Panc1 (cell line): ENCODE data around the gene QSOX1. TPM values are rescaled to one million over a fixed set of nuclear protein-coding genes. Genes with fewer than 3 reads are reported as not detected.
"Not testable (repeated sequence)": the region's sequence is repeated elsewhere in the genome, so short reads cannot be mapped to it uniquely, and the experiment has no call there.

Experiments
- ATAC-seq: fragments of 200-7000 bp; cut with Tn5 transposase; 2 replicates; pipeline ENCODE4 v1.9.1; 2020; ENCODE audit warnings: mild to moderate bottlenecking, moderate library complexity
- BruUV-seq: library from RNA; stranded (reverse); fragments of 400-500 nt; replicated peaks from 2 replicates; lab custom pipeline; 2021; lab: Mats Ljungman, UMichigan
- CTCF ChIA-PET: fragments of 300-600 bp; sonication (Branson Sonifier 250); formaldehyde crosslinking; loops from one replicate; lab custom pipeline; 2022; ENCODE audit warnings: antibody characterized with exemption; lab: Charles Lee
- POLR2A ChIA-PET: fragments of 300-600 bp; sonication (Branson Sonifier 250); formaldehyde crosslinking; loops from one replicate; lab custom pipeline; 2022; ENCODE audit warnings: antibody characterized with exemption; lab: Charles Lee
- DNase-seq: peaks from one replicate; pipeline ENCODE4 v3.0.0-alpha.2; 2010; ENCODE audit warnings: low read depth, low spot score
- H3K27ac ChIP-seq: 2 replicates; pipeline ENCODE4 v1.5.1; 2011; ENCODE audit warnings: mild to moderate bottlenecking, low read length, inconsistent platforms
- H3K27me3 ChIP-seq: fragments of 200-500 bp; sonication (Bioruptor generic); 2 replicates; pipeline ENCODE4 v1.6.0; 2014; ENCODE audit warnings: low read length, inconsistent platforms; ENCODE audit not compliant: control insufficient read depth, insufficient read depth
- H3K36me3 ChIP-seq: fragments of 200-500 bp; sonication (Bioruptor generic); 2 replicates; pipeline ENCODE4 v1.5.1; 2014; ENCODE audit warnings: inconsistent platforms, mild to moderate bottlenecking, low read length, moderate library complexity; ENCODE audit not compliant: control insufficient read depth, insufficient read depth
- H3K4me1 ChIP-seq: 2 replicates; pipeline ENCODE4 v1.5.1; 2011; ENCODE audit warnings: inconsistent platforms, mild to moderate bottlenecking, low read length, moderate library complexity; ENCODE audit not compliant: control insufficient read depth, insufficient read depth
- H3K4me3 ChIP-seq, 2 experiments: 2 replicates each; pipeline ENCODE4 v1.5.1; 2011 to 2012; ENCODE audit warnings: low read depth in 2 of 2, low read length in 2 of 2, mild to moderate bottlenecking in 2 of 2, inconsistent platforms in 1 of 2, moderate library complexity in 1 of 2
- H3K9me3 ChIP-seq: fragments of 200-500 bp; sonication (Bioruptor generic); 2 replicates; pipeline ENCODE4 v1.5.1; 2014; ENCODE audit warnings: low read depth, mild to moderate bottlenecking, inconsistent platforms, low read length, moderate library complexity; ENCODE audit not compliant: control insufficient read depth, insufficient read depth
- POLR2AphosphoS5 ChIP-seq: IDR thresholded peaks from 2 replicates; pipeline ENCODE4 v1.6.1; 2012; ENCODE audit warnings: mild to moderate bottlenecking, low read depth, low read length, moderate library complexity
- SIN3A ChIP-seq: IDR thresholded peaks from 2 replicates; pipeline ENCODE4 v1.6.1; 2012; ENCODE audit warnings: low read depth, mild to moderate bottlenecking, low read length, moderate library complexity, borderline replicate concordance; ENCODE audit not compliant: insufficient read depth
- TCF7L2 ChIP-seq: IDR thresholded peaks from 2 replicates; pipeline ENCODE4 v1.6.1; 2011; ENCODE audit warnings: mild to moderate bottlenecking, low read depth, low read length, inconsistent platforms
- in situ Hi-C: cut with HindIII; loops from 2 replicates; pipeline ENCODE4 v1.10.0; 2016; ENCODE audit warnings: low sequenced_read_pairs, low pct_unique_long_range_greater_than_20kb
- intact Hi-C: fragments of 100-400 bp; cut with micrococcal nuclease; formaldehyde crosslinking; loops from one replicate; pipeline ENCODE4 v1.10.0; 2022; ENCODE audit not compliant: unreplicated experiment
- total RNA-seq: library from RNA; stranded (reverse); gene quantifications from one replicate; pipeline ENCODE4 v1.2.1, GENCODE V29; 2021; ENCODE audit not compliant: unreplicated experiment
- TF ChIP-seq, protein P1 (sequence below), 2 experiments: IDR thresholded peaks; 2 replicates each; pipeline ENCODE4 v1.6.1; 2011 to 2012; ENCODE audit warnings: low read depth in 2 of 2, control low read depth in 1 of 2, low read length in 1 of 2, mild to moderate bottlenecking in 1 of 2, moderate library complexity in 1 of 2; ENCODE audit not compliant: insufficient read depth in 1 of 2
- TF ChIP-seq, protein P2 (sequence below): fragments of 450-650 bp; IDR thresholded peaks from 2 replicates; pipeline ENCODE4 v1.5.1; 2017; ENCODE audit warnings: mild to moderate bottlenecking

QSOX1 gene
- total RNA-seq, 1 experiment from 2014 or later = 152 TPM

DNA sequence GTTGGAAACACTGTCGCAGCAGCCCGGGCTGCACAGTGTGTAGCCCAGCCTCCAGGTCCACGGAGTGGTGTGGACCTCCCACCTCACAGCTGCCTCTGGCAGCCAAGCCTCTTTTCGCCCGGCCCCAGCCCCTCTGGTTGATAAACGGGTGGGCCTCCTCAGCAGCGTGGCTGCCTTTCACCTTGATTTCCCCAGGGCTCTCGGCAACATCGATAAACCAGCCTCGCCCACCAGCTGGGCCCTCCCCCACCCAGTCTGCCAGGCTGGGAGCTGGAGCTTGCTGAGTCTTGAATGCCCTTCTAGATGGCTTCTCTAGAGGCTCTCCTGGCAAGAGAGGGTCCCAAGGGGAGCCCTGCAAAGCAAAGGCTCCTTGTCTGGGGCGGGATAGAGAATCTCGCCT, 44.3 kb downstream of the QSOX1 start:
- BruUV-seq = no TSS peak
- H3K4me3 ChIP-seq = no peak overlapping the region
- ChIA-PET POLR2A (no interaction called here), CTCF (no interaction called here)
- ATAC-seq (no peak), DNase-seq (no peak)
- no peak overlapping the region for H3K27ac ChIP-seq
- H3K4me1 ChIP-seq = no peaks in the 10 kb centered on the region
- H3K9me3 ChIP-seq = no peaks in the 10 kb centered on the region
- TF ChIP-seq, protein P1, sequence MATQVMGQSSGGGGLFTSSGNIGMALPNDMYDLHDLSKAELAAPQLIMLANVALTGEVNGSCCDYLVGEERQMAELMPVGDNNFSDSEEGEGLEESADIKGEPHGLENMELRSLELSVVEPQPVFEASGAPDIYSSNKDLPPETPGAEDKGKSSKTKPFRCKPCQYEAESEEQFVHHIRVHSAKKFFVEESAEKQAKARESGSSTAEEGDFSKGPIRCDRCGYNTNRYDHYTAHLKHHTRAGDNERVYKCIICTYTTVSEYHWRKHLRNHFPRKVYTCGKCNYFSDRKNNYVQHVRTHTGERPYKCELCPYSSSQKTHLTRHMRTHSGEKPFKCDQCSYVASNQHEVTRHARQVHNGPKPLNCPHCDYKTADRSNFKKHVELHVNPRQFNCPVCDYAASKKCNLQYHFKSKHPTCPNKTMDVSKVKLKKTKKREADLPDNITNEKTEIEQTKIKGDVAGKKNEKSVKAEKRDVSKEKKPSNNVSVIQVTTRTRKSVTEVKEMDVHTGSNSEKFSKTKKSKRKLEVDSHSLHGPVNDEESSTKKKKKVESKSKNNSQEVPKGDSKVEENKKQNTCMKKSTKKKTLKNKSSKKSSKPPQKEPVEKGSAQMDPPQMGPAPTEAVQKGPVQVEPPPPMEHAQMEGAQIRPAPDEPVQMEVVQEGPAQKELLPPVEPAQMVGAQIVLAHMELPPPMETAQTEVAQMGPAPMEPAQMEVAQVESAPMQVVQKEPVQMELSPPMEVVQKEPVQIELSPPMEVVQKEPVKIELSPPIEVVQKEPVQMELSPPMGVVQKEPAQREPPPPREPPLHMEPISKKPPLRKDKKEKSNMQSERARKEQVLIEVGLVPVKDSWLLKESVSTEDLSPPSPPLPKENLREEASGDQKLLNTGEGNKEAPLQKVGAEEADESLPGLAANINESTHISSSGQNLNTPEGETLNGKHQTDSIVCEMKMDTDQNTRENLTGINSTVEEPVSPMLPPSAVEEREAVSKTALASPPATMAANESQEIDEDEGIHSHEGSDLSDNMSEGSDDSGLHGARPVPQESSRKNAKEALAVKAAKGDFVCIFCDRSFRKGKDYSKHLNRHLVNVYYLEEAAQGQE (IDR thresholded peaks at IDR 0.05; ENCODE audit: insufficient read depth in 1 of 2, low read depth in 2 of 2, low read length in 1 of 2) = no peak
- in situ Hi-C loops (no loop called here), intact Hi-C loops (no loop called here)
- no peaks in the 10 kb centered on the region for H3K36me3 ChIP-seq
- no peaks in the 10 kb centered on the region for H3K27me3 ChIP-seq

DNA sequence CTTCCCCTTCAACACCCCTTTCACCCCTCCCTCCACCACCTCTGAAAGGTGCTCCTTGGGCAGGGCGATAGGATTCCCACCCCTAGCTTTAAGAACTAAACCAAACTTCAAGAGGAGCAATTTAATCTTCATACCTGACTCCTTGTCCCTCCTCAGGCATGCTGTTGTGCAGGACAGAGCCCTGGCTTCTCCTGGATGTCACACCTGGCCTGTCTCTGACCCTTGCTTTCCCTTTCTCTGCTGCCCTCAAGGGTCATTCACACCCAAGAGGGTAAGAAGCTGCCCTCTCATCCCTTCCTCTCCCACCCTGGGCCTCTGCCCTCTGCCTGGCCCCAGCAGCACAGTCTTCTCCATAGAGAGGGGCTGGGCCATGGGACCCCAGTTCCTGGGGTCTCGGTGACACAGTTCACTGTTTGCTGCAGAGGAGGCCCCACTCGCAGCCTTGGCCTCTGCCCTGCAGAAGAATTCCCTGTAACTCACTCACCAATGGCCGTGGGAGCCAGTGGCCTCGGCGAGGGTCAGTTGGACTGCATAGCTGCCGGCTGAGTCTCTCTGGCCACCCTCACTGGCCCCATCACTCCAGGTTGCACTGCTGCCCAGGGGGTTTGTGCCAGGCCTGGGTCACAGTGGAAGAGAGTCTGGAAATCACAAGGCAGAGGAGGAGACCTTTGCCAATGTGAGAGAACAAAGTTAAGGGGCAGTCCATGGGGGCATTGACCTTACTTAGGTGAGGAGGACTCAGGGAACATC, 47.0 kb downstream of the QSOX1 start:
- Histone ChIP-seq H3K36me3 (no peaks in the 10 kb centered on the region), H3K4me1 (no peaks in the 10 kb centered on the region), H3K27me3 (no peaks in the 10 kb centered on the region), H3K4me3 (no peak overlapping the region), H3K27ac (no peak overlapping the region), H3K9me3 (no peaks in the 10 kb centered on the region)
- BruUV-seq = no TSS peak
- DNase-seq = no peak
- no peak for ATAC-seq
- in situ Hi-C loops = no loop called here
- TF ChIP-seq TCF7L2 (no peak), SIN3A (no peak), POLR2AphosphoS5 (no peak)
- TF ChIP-seq, protein P1 (IDR thresholded peaks at IDR 0.05; ENCODE audit: insufficient read depth in 1 of 2, low read depth in 2 of 2, low read length in 1 of 2) = no peak
- TF ChIP-seq, protein P2, sequence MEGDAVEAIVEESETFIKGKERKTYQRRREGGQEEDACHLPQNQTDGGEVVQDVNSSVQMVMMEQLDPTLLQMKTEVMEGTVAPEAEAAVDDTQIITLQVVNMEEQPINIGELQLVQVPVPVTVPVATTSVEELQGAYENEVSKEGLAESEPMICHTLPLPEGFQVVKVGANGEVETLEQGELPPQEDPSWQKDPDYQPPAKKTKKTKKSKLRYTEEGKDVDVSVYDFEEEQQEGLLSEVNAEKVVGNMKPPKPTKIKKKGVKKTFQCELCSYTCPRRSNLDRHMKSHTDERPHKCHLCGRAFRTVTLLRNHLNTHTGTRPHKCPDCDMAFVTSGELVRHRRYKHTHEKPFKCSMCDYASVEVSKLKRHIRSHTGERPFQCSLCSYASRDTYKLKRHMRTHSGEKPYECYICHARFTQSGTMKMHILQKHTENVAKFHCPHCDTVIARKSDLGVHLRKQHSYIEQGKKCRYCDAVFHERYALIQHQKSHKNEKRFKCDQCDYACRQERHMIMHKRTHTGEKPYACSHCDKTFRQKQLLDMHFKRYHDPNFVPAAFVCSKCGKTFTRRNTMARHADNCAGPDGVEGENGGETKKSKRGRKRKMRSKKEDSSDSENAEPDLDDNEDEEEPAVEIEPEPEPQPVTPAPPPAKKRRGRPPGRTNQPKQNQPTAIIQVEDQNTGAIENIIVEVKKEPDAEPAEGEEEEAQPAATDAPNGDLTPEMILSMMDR = no peak
- ChIA-PET CTCF (interaction anchor here (0.6 kb wide), 1 partner anchor 75 kb away, joined by 5 read pairs; no protein-coding TSS in a partner anchor), POLR2A (no interaction called here)
- intact Hi-C loops = no loop called here

DNA sequence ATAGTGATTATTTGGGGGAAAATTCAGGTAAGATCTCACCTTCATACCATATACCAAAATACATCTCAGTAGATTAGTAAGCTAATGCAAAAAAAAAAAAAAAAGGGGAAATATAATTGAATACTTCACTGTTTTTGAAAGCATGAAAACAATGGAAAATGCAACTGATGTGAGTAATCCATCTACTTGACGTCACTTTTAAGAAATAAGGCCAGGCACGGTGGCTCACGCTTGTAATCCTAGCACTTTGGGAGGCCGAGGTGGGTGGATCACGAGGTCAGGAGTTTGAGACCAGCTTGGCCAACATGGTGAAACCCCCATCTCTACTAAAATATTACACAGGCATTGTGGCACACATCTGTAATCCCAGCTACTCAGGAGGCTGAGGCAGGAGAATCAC, 47.9 kb downstream of the QSOX1 start:
- in situ Hi-C loops, H3K36me3 ChIP-seq, H3K27ac ChIP-seq, H3K4me1 ChIP-seq, H3K4me3 ChIP-seq, BruUV-seq, H3K27me3 ChIP-seq, ATAC-seq, DNase-seq, H3K9me3 ChIP-seq, POLR2A ChIA-PET, intact Hi-C loops: not testable (repeated sequence)
- CTCF ChIA-PET = interaction anchor here (0.6 kb wide), 1 partner anchor 75 kb away, joined by 5 read pairs; no protein-coding TSS in a partner anchor
